Stimulated activated naive B cell treated with anti-CD40 and anti-IgM and Interleukin-4, amounts not matched to agents 10 μg/mL and 1 μg/mL and 100 μg/mL, for 72 hours (primary cell): ENCODE measurements around the gene COBL.

ENCODE experiments used
- ATAC-seq, 2 donors: fragments of 150-1000 bp; cut with Tn5 transposase; replicated peaks; 2 replicates each; pipeline ENCODE4 v1.10.0; 2021; ENCODE audit warnings: moderate library complexity in 1 of 2
- DNase-seq: peaks from one replicate; pipeline ENCODE4 v3.0.0; 2021
- H3K27ac Mint-ChIP-seq: one replicate; pipeline ENCODE4 v1.8.0; 2022; ENCODE audit warnings: mild to moderate bottlenecking, mixed read lengths
- H3K27me3 Mint-ChIP-seq, 2 donors: one replicate each; pipeline ENCODE4 v1.8.0; 2022; ENCODE audit warnings: mixed read lengths in 2 of 2
- H3K36me3 Mint-ChIP-seq, 2 donors: one replicate each; pipeline ENCODE4 v1.8.0; 2022; ENCODE audit warnings: mixed read lengths in 2 of 2, mild to moderate bottlenecking in 1 of 2
- H3K4me1 Mint-ChIP-seq, 2 donors: one replicate each; pipeline ENCODE4 v1.8.0; 2022; ENCODE audit warnings: mixed read lengths in 2 of 2, mild to moderate bottlenecking in 1 of 2
- H3K4me3 Mint-ChIP-seq, 2 donors: one replicate each; pipeline ENCODE4 v1.8.0; 2022; ENCODE audit warnings: mild to moderate bottlenecking in 2 of 2, mixed read lengths in 2 of 2, moderate library complexity in 1 of 2
- H3K9me3 Mint-ChIP-seq, 2 donors: one replicate each; pipeline ENCODE4 v1.8.0; 2022; ENCODE audit warnings: mixed read lengths in 2 of 2, mild to moderate bottlenecking in 1 of 2

The COBL gene

DNA sequence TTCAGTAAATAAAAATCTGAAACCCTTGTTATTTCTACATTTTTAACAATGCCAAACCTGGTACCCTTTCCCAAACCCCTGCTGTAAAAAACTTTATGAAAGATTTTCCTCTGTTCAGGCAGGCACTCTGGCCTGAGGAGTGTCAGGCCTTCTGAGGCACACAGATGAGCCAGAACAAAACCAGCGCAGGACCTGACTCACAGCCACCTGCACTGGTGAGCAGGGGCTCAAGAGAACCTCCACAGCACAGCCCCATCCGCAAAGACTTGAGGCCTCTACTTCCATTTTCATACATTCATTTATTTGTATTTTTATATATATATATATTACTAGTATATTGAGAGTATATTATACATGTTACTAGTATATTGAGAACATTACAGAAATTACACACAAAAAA, 49.4 kb downstream of the COBL start:
- Mint-ChIP-seq H3K27me3 (no peaks in the 10 kb centered on the region), H3K9me3 (no peaks in the 10 kb centered on the region), H3K4me1 (no peaks in the 10 kb centered on the region), H3K4me3 (no peak overlapping the region), H3K36me3 (no peaks in the 10 kb centered on the region), H3K27ac (no peak overlapping the region)
- no peak for ATAC-seq
- no peak for DNase-seq

DNA sequence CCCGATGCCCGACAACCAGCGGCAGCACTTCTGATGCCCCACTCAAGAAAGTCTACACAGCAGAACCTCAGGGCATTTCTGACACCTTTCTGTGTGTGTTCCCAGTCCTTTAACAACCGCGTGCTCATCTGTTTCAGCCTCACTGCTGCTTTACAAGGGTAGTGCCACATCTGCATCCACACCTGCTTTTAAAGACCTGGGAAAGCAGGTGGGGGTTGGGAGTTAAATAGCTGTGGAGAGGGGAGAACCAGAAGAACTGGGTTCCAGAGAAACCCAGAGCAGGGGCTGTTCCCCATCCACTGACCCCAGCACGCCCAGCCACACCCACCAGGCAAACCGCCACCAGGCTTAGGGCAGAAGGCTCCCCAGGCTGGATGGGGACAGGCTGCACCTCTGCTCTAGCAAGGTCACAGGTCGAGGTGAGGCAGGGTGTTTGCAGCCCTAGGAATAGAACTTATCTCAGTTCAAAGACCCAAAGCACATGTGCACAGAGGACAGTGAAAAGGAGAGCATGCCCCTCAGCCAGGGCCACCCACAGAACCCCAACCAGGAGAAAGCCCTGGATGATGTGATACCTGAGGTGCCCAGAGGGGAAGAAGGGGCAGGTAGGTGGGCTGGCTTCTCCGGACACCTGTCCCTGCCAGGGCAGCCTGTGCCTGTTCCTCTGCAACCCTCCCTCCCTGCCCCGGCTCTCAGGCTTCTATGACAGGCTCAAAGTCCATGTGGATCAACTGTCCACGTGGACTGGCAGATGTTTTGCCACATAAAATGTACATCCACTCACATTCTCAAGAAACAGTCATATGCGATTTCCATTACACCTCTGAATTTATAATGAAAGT, 51.3 kb downstream of the COBL start:
- no peak for ATAC-seq
- Mint-ChIP-seq H3K36me3 (no peaks in the 10 kb centered on the region), H3K4me3 (no peak overlapping the region), H3K9me3 (no peaks in the 10 kb centered on the region), H3K4me1 (no peaks in the 10 kb centered on the region), H3K27me3 (no peaks in the 10 kb centered on the region), H3K27ac (no peak overlapping the region)
- no peak for DNase-seq

GRCh38 chr7:51263631-51264484, 52.8 kb downstream of the COBL start:
- Mint-ChIP-seq H3K27me3 (no peaks in the 10 kb centered on the region), H3K27ac (no peak overlapping the region), H3K4me1 (no peaks in the 10 kb centered on the region), H3K36me3 (no peaks in the 10 kb centered on the region), H3K9me3 (no peaks in the 10 kb centered on the region), H3K4me3 (no peak overlapping the region)
- ATAC-seq (no peak), DNase-seq (no peak)

- no peak for ATAC-seq
- no peak overlapping the region for H3K4me3 Mint-ChIP-seq
- no peak for DNase-seq
- H3K36me3 Mint-ChIP-seq, result no peaks in the 10 kb centered on the region
- H3K4me1 Mint-ChIP-seq, result no peaks in the 10 kb centered on the region
- no peaks in the 10 kb centered on the region for H3K27me3 Mint-ChIP-seq
- H3K27ac Mint-ChIP-seq, result no peak overlapping the region
- H3K9me3 Mint-ChIP-seq, result no peaks in the 10 kb centered on the region
These were observed 53.6 kb downstream of the COBL start for GRCh38 chr7:51262796-51263531.

GRCh38 chr7:51261950-51262795, 54.4 kb downstream of the COBL start:
- no peaks in the 10 kb centered on the region for H3K4me1 Mint-ChIP-seq
- H3K27ac Mint-ChIP-seq, result no peak overlapping the region
- no peaks in the 10 kb centered on the region for H3K27me3 Mint-ChIP-seq
- ATAC-seq (no peak), DNase-seq (no peak)
- H3K36me3 Mint-ChIP-seq, result no peaks in the 10 kb centered on the region
- no peaks in the 10 kb centered on the region for H3K9me3 Mint-ChIP-seq
- no peak overlapping the region for H3K4me3 Mint-ChIP-seq

GRCh38 chr7:51261117-51261835, 55.3 kb downstream of the COBL start:
- H3K36me3 Mint-ChIP-seq, result no peaks in the 10 kb centered on the region
- no peak for ATAC-seq
- no peaks in the 10 kb centered on the region for H3K4me1 Mint-ChIP-seq

GRCh38 chr7:51260516-51260915, 56.1 kb downstream of the COBL start:
- ATAC-seq (no peak), DNase-seq (no peak)
- Mint-ChIP-seq H3K9me3 (no peaks in the 10 kb centered on the region), H3K27ac (no peak overlapping the region), H3K27me3 (no peaks in the 10 kb centered on the region), H3K4me1 (no peaks in the 10 kb centered on the region), H3K36me3 (no peaks in the 10 kb centered on the region), H3K4me3 (no peak overlapping the region)

More at GRCh38 chr7:51261117-51261835, 55.3 kb downstream of the COBL start:
- DNase-seq, result no peak
- H3K9me3 Mint-ChIP-seq, result no peaks in the 10 kb centered on the region
- H3K27me3 Mint-ChIP-seq, result no peaks in the 10 kb centered on the region
- no peak overlapping the region for H3K27ac Mint-ChIP-seq
- H3K4me3 Mint-ChIP-seq, result no peak overlapping the region

DNA sequence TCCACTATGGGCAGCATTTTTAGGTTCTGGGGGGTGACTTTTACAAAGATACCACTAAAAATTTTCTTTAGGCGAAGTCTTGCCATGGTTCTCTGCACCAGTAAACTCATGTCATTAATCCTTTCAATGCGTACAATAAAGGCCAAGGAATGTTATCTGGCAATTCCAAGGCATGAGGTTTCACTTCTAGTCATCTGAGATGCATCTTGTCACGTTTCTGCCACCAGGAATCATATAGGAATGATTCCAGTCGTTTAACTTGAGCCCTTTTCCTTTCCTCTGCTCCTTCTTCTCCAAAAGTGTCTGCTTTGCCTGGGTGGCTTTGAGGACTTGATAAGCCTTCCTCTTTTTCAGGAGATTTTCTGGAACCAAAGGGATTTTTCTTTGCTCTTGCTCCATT, 56.8 kb downstream of the COBL start:
- no peaks in the 10 kb centered on the region for H3K27me3 Mint-ChIP-seq
- ATAC-seq, result no peak
- H3K4me3 Mint-ChIP-seq, result no peak overlapping the region
- H3K9me3 Mint-ChIP-seq, result no peaks in the 10 kb centered on the region
- no peak for DNase-seq
- no peak overlapping the region for H3K27ac Mint-ChIP-seq
- H3K4me1 Mint-ChIP-seq, result no peaks in the 10 kb centered on the region
- no peaks in the 10 kb centered on the region for H3K36me3 Mint-ChIP-seq

- no peak overlapping the region for H3K4me3 Mint-ChIP-seq
- H3K36me3 Mint-ChIP-seq, result no peaks in the 10 kb centered on the region
- no peaks in the 10 kb centered on the region for H3K4me1 Mint-ChIP-seq
- no peak overlapping the region for H3K27ac Mint-ChIP-seq
- no peak for DNase-seq
- ATAC-seq, result no peak
- no peaks in the 10 kb centered on the region for H3K9me3 Mint-ChIP-seq
- no peaks in the 10 kb centered on the region for H3K27me3 Mint-ChIP-seq
These were observed 59.7 kb downstream of the COBL start for GRCh38 chr7:51256916-51257315.

- Mint-ChIP-seq H3K4me3 (no peak overlapping the region), H3K27me3 (no peaks in the 10 kb centered on the region), H3K36me3 (no peaks in the 10 kb centered on the region), H3K9me3 (no peaks in the 10 kb centered on the region), H3K4me1 (no peaks in the 10 kb centered on the region), H3K27ac (no peak overlapping the region)
- ATAC-seq (no peak), DNase-seq (no peak)
These were observed 60.3 kb downstream of the COBL start for GRCh38 chr7:51256209-51256781.

DNA sequence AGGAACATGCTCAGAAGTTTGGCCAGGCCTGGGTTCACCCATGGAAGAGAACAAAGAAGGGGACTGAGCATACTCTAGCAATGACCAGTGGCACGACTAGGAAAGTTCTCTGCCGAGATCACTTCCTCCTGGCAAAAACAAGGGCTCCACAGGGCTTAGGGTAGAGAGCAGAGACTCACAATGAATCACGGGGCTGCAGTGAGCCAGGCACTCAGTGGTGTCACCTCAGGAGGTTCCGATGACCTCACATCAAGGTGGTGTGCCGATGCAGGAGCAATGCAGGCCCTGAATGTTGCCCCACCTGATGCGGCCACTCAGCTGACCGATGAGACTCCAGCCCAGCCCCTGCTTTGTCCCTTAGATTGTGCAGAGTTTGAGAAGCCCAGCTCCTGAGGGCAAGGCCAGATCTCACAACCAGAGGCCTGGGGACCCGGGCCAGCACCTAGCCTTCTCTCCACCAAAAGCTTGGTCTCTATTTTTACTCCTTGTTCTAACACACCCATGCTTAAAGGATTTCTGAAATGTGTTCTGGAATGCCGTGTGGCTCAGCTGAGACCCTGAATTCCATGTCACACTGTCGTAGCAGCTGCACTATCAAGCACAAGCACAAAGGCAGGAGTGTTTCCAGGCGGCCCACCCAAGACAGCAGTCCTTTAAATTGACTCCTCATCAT, 60.9 kb downstream of the COBL start:
- no peaks in the 10 kb centered on the region for H3K36me3 Mint-ChIP-seq
- H3K4me3 Mint-ChIP-seq, result no peak overlapping the region
- ATAC-seq (no peak), DNase-seq (no peak)
- no peaks in the 10 kb centered on the region for H3K27me3 Mint-ChIP-seq
- H3K4me1 Mint-ChIP-seq, result no peaks in the 10 kb centered on the region
- no peaks in the 10 kb centered on the region for H3K9me3 Mint-ChIP-seq
- H3K27ac Mint-ChIP-seq, result no peak overlapping the region

GRCh38 chr7:51255036-51255435, 61.6 kb downstream of the COBL start:
- no peaks in the 10 kb centered on the region for H3K4me1 Mint-ChIP-seq
- no peak overlapping the region for H3K27ac Mint-ChIP-seq
- H3K36me3 Mint-ChIP-seq, result no peaks in the 10 kb centered on the region
- ATAC-seq (no peak), DNase-seq (no peak)
- H3K9me3 Mint-ChIP-seq, result no peaks in the 10 kb centered on the region
- no peak overlapping the region for H3K4me3 Mint-ChIP-seq
- H3K27me3 Mint-ChIP-seq, result no peaks in the 10 kb centered on the region

- no peak for ATAC-seq
- H3K27me3 Mint-ChIP-seq, result no peaks in the 10 kb centered on the region
- H3K36me3 Mint-ChIP-seq, result no peaks in the 10 kb centered on the region
- no peak overlapping the region for H3K4me3 Mint-ChIP-seq
- no peak for DNase-seq
- H3K27ac Mint-ChIP-seq, result no peak overlapping the region
- H3K4me1 Mint-ChIP-seq, result no peaks in the 10 kb centered on the region
- H3K9me3 Mint-ChIP-seq, result no peaks in the 10 kb centered on the region
These were observed 63.5 kb downstream of the COBL start for GRCh38 chr7:51253157-51253556.
